BLaER1 (cell line): ENCODE data around the gene UBASH3A.

Experiments
- H3K27ac ChIP-seq: shearing (Covaris generic); formaldehyde crosslinking; 2 replicates; pipeline ENCODE4 v1.8.1; 2022
- H3K27me3 ChIP-seq: shearing (Covaris generic); formaldehyde crosslinking; 2 replicates; pipeline ENCODE4 v1.8.1; 2022
- H3K36me3 ChIP-seq: shearing (Covaris generic); formaldehyde crosslinking; 2 replicates; pipeline ENCODE4 v1.8.1; 2022
- H3K4me1 ChIP-seq: shearing (Covaris generic); formaldehyde crosslinking; 2 replicates; pipeline ENCODE4 v1.8.1; 2022
- H3K4me2 ChIP-seq: shearing (Covaris generic); formaldehyde crosslinking; 2 replicates; pipeline ENCODE4 v1.8.1; 2022
- H3K4me3 ChIP-seq: shearing (Covaris generic); formaldehyde crosslinking; 2 replicates; pipeline ENCODE4 v1.8.1; 2022
- H3K9ac ChIP-seq: shearing (Covaris generic); formaldehyde crosslinking; 2 replicates; pipeline ENCODE4 v1.8.1; 2022
- H3K9me3 ChIP-seq: shearing (Covaris generic); formaldehyde crosslinking; 2 replicates; pipeline ENCODE4 v1.8.1; 2022
- H4K20me1 ChIP-seq: shearing (Covaris generic); formaldehyde crosslinking; 2 replicates; pipeline ENCODE4 v1.8.1; 2022
- Cebpa-rat ChIP-seq: shearing (Covaris generic); IDR thresholded peaks from 2 replicates; pipeline ENCODE4 v1.8.1; 2022

Gene UBASH3A

DNA sequence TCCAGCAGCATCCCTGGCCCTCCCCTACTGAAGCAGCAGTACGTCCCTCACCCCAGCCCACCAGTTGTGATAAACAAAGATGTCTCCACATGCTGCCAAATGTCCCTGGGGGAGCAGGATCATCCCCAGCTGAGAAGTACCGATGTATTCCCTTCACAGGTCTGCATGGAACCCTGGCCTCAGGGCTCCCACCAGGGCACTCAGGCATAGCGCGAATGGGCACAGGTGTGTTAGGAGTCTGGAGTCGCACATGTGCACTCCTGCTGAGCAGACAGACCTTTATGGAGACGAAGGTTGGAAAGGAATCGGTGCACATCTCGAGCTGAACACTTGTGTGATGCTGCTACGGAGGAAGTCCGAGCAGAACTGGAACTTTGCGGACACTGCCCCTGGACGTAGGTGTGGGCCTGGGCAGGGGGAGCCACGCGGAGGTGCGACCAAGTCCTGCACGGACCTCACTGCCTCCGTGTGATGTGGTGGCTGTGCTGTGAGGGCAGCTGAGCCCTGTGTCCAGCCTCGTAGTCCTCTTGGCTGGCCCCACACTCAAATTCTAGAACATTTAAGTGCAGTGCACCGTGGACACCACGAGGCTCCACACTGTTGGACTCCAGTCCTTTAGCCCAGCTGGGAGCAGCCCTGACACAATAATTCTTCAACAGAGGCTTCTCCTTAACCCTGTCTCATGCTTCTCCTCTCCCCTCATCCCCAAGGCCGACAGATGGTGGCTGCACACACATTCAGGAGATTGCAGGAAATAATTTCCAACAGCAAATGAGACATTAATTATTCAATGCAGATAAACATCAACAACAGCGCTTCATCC, 48.9 kb downstream of the UBASH3A start:
- Histone ChIP-seq H3K4me1 (peaks cover 84% of the 10 kb centered on the region), H3K4me3 (no peak overlapping the region), H4K20me1 (no peaks in the 10 kb centered on the region), H3K27me3 (no peaks in the 10 kb centered on the region), H3K9ac (peak overlapping the region; percentile 46; the same call in 1 of the 2 replicates), H3K9me3 (no peaks in the 10 kb centered on the region; the same call in 1 of the 2 replicates), H3K36me3 (no peaks in the 10 kb centered on the region), H3K27ac (peak overlapping the region; percentile 62), H3K4me2 (peak overlapping the region; percentile 76)
- no peak for TF ChIP-seq Cebpa-rat

DNA sequence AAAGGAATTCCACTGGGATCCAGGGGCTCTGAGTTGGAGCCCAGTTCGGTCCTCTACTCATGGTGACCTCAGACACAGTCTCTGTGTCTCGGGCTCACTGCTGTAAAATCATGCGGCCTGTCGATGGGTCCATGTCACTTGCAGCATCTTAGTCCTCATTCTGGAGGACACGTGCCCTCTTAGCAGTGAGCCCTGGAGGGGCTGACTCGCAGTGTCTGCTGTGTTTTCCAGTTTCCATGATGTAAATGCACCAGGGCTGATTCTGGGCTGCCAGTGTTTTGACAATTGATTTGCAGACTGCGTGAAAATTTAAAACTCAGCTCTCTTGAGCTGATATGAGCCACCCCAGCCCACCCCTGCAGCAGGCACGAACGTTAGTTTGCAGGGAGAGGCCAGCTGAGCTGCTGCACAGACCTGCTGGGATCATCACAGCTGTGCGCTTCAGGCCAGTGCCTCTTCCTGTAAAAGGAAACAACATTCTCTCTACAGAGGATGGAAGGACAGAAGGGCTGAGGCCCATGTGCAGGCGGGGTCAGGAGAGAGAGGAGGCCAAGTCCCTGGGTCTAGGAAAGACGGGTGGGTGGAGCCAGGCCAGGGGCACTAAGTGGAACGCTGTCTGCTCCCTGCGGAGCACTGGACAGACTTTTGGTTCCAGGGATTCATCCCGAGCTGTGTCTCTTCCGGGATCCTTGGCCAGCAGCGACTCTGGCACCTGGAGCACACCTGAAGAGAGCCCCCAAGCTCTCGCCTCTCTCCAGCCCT, 49.7 kb downstream of the UBASH3A start:
- TF ChIP-seq Cebpa-rat = no peak
- H3K36me3 ChIP-seq = no peaks in the 10 kb centered on the region
- H3K4me1 ChIP-seq = peaks cover 84% of the 10 kb centered on the region
- H3K27me3 ChIP-seq = no peaks in the 10 kb centered on the region
- peak overlapping the region; percentile 62 for H3K27ac ChIP-seq
- peak overlapping the region; percentile 46 for H3K9ac ChIP-seq
- no peaks in the 10 kb centered on the region; the same call in 1 of the 2 replicates for H3K9me3 ChIP-seq
- H3K4me2 ChIP-seq = peak overlapping the region; percentile 76
- H3K4me3 ChIP-seq = no peak overlapping the region
- H4K20me1 ChIP-seq = no peaks in the 10 kb centered on the region

DNA sequence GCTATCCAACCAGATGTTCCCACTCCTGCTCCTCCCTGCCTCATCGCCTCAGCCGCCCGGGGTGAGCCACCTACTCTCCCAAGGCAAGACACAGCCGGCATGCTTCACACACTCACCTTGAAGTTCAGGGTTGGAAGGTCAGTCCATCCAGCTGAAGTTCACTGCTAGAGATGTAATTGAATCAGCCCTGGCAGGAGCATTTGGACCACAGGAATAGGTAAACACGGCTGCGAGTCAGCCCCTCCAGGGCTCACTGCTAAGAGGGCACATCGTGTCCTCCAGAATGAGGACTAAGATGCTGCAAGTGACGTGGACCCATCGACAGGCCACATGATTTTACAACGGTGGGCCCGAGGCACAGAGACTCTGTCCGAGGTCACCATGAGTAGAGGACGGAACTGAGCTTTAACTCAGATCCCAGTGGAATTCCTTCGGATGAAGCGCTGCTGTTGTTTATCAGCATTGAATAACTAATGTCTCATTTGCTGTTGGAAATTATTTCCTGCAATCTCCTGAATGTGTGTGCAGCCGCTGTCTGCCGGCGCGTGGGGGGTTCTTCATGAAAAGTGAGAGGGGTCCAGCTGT, 50.4 kb downstream of the UBASH3A start:
- H3K36me3 ChIP-seq = no peaks in the 10 kb centered on the region
- peak overlapping the region; percentile 76 for H3K4me2 ChIP-seq
- no peaks in the 10 kb centered on the region for H3K27me3 ChIP-seq
- H3K4me1 ChIP-seq = peaks cover 77% of the 10 kb centered on the region
- TF ChIP-seq Cebpa-rat = no peak
- H3K9me3 ChIP-seq = no peaks in the 10 kb centered on the region; the same call in 1 of the 2 replicates
- peak overlapping the region; percentile 46 for H3K9ac ChIP-seq
- H3K27ac ChIP-seq = peak overlapping the region; percentile 62
- no peaks in the 10 kb centered on the region for H4K20me1 ChIP-seq
- no peak overlapping the region for H3K4me3 ChIP-seq

DNA sequence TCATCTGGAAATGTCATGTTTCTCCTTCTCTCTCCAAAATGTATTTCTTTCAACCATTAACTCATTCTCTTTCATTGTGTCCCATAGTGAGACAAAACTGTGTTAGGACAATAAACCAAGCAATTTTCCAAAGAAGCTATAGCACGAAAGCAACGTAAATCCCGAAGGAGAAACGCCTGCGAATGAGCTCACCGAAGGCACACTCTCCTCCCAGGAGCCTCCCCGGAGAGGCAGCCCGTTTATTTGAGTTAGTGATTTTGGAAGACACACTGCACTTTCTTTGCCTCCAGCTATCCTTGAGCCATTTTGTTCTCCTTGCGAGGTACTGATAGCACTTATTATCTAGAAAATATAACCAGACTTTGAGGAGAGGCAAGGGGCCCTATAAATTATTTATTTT, 51.1 kb downstream of the UBASH3A start:
- Histone ChIP-seq H3K27me3 (no peaks in the 10 kb centered on the region), H3K4me3 (no peak overlapping the region), H3K9me3 (no peaks in the 10 kb centered on the region; the same call in 1 of the 2 replicates), H3K9ac (peak overlapping the region; percentile 22; the same call in 1 of the 2 replicates), H3K36me3 (no peaks in the 10 kb centered on the region), H3K27ac (0 out of 2 replicates have a peak overlapping the region, but pooled peaks have one; percentile 42), H4K20me1 (no peaks in the 10 kb centered on the region), H3K4me1 (peaks cover 77% of the 10 kb centered on the region), H3K4me2 (peak overlapping the region; percentile 76)
- TF ChIP-seq Cebpa-rat = no peak

DNA sequence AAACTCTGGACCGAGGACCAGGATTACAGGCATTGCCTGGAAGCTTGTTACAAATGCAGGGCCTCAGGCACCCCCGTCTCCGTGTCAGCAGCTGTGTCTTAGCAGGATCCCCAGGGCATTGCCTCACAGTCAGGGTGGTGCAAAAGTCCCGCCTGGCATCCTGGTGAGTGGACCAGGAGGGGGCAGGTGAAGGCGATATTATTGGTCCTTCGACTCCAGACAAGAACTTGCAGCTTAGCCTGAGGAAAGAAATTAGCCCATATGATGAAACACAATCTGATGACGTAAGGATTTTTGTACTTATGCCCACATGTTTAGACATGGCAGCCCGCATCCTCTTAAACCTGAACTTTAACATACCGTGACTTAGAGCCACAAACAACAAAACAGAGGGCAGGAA, 51.5 kb downstream of the UBASH3A start:
- Histone ChIP-seq H3K27me3 (no peaks in the 10 kb centered on the region), H3K36me3 (no peaks in the 10 kb centered on the region), H3K4me3 (no peak overlapping the region), H3K9ac (peak overlapping the region; percentile 22; the same call in 1 of the 2 replicates), H4K20me1 (no peaks in the 10 kb centered on the region), H3K9me3 (no peaks in the 10 kb centered on the region; the same call in 1 of the 2 replicates), H3K4me2 (peak overlapping the region; percentile 76), H3K27ac (peak overlapping the region; percentile 42; the same call in 1 of the 2 replicates), H3K4me1 (peaks cover 77% of the 10 kb centered on the region)
- peak; percentile 93 for TF ChIP-seq Cebpa-rat

DNA sequence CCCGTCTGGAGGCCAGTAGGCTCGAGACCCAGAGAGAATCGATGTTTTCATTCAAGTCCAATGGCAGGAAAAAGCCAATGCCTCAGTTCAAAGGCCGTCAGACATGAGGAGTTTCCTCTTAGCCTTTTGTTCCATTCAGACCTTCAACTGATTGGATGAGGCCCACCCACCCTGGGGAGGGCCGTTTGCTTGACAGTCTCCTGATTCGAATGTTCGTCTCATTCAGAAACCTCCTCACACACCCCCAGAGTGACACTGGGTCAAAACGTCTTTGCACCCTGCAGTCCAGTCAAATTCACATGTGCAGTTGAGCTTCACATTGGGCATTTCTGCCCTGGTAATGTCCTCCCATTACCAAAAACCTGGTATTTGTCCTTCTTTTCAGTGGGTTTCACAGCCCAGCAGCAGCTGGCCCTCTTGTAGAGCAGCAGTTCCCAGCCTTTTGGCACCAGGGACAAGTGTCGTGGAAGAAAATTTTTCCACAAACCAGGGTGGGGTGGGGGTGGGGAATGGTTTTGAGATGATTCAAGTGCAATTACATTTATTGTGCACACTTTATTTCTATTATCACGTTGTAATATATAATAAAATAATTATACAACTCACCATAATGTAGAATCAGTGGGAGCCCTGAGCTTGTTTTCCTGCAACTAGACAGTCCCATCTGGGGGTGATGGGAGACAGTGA, 52.2 kb downstream of the UBASH3A start:
- peak overlapping the region; percentile 42 for H3K27ac ChIP-seq
- no peak overlapping the region for H3K4me3 ChIP-seq

DNA sequence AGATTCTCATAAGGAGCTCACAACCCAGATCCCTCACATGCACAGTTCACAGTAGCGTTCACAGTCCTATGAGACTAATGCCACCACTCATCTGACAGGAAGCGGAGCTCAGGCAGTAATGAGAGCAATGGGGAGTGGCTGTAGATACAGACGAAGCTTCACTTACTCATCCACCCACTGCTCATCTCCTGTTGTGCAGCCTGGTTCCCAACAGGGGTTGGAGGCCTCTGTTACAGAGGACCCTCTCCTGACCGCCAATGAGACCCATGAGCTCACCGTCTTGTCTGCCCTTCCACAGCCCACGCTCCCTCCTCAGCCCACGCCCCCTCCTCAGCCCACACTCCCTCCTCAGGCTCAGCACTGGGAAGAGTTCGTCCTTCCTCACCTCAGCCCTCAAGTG, 52.8 kb downstream of the UBASH3A start:
- no peaks in the 10 kb centered on the region; the same call in 1 of the 2 replicates for H3K9me3 ChIP-seq
- peaks cover 77% of the 10 kb centered on the region for H3K4me1 ChIP-seq
- TF ChIP-seq Cebpa-rat = no peak
- H3K27ac ChIP-seq = no peak overlapping the region; the same call in 1 of the 2 replicates
- H3K27me3 ChIP-seq = no peaks in the 10 kb centered on the region
- no peak overlapping the region for H3K9ac ChIP-seq
- no peaks in the 10 kb centered on the region for H3K36me3 ChIP-seq
- H4K20me1 ChIP-seq = no peaks in the 10 kb centered on the region
- no peak overlapping the region for H3K4me3 ChIP-seq
- no peak overlapping the region; the same call in 1 of the 2 replicates for H3K4me2 ChIP-seq

More for the DNA sequence above, 52.2 kb downstream of the UBASH3A start:
- Histone ChIP-seq H3K36me3 (no peaks in the 10 kb centered on the region), H3K4me1 (peaks cover 77% of the 10 kb centered on the region), H3K9me3 (no peaks in the 10 kb centered on the region; the same call in 1 of the 2 replicates), H4K20me1 (no peaks in the 10 kb centered on the region), H3K9ac (no peak overlapping the region), H3K4me2 (peak overlapping the region; percentile 76), H3K27me3 (no peaks in the 10 kb centered on the region)
- TF ChIP-seq Cebpa-rat = no peak

DNA sequence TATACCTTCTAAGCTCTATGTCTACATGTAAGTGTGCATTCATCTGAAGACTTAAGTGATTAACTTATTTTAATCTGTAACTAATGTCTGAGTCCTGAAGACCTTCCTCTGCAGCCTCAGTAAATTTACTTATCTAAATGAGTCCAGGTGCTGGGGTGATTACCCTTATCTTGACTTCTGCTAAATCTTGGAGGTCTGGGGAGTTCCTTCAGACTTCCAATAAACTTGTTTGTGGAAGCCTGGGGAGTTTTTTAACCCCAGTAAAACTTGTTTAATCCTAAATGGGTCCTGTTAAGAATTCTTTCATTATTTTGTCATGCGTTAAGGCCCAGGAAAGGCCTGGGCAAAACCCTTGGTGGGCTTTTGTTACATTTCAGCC, 55.4 kb downstream of the UBASH3A start:
- no peaks in the 10 kb centered on the region for H4K20me1 ChIP-seq
- H3K4me2 ChIP-seq = no peak overlapping the region
- peaks cover 77% of the 10 kb centered on the region for H3K4me1 ChIP-seq
- no peak overlapping the region for H3K27ac ChIP-seq
- H3K9me3 ChIP-seq = no peaks in the 10 kb centered on the region; the same call in 1 of the 2 replicates
- no peaks in the 10 kb centered on the region for H3K27me3 ChIP-seq
- TF ChIP-seq Cebpa-rat = no peak
- H3K4me3 ChIP-seq = no peak overlapping the region
- no peak overlapping the region for H3K9ac ChIP-seq
- H3K36me3 ChIP-seq = no peaks in the 10 kb centered on the region
